Activated CD4-positive, alpha-beta memory T cell treated with anti-CD3 and anti-CD28 coated beads for 36 hours (primary cell): ENCODE results near the gene AK8. TPM values are rescaled to one million over a fixed set of nuclear protein-coding genes. Genes with fewer than 3 reads are reported as not detected.

Experiments used
- CTCF ChIA-PET: fragments of 350-600 bp; sonication (Branson Sonifier 250); formaldehyde crosslinking; loops from one replicate; lab custom pipeline; 2021; ENCODE audit warnings: antibody characterized with exemption, inconsistent platforms; lab: Charles Lee
- POLR2A ChIA-PET: fragments of 350-600 bp; sonication (Branson Sonifier 250); formaldehyde crosslinking; loops from one replicate; lab custom pipeline; 2021; ENCODE audit warnings: antibody characterized with exemption; lab: Charles Lee
- DNase-seq: peaks from one replicate; pipeline ENCODE4 v3.0.0-alpha.2; 2020
- H3K27ac Mint-ChIP-seq: one replicate; pipeline ENCODE4 v1.8.0; 2021; ENCODE audit warnings: mixed read lengths
- H3K27me3 Mint-ChIP-seq: one replicate; pipeline ENCODE4 v1.8.0; 2021; ENCODE audit warnings: mixed read lengths
- H3K36me3 Mint-ChIP-seq: one replicate; pipeline ENCODE4 v1.8.0; 2021; ENCODE audit warnings: mixed read lengths
- H3K4me1 Mint-ChIP-seq: one replicate; pipeline ENCODE4 v1.8.0; 2021; ENCODE audit warnings: low read depth, mixed read lengths
- H3K4me3 Mint-ChIP-seq: one replicate; pipeline ENCODE4 v1.8.0; 2021; ENCODE audit warnings: mild to moderate bottlenecking, mixed read lengths
- H3K9me3 Mint-ChIP-seq: one replicate; pipeline ENCODE4 v1.8.0; 2021; ENCODE audit warnings: mixed read lengths
- intact Hi-C: fragments of 100-400 bp; cut with micrococcal nuclease; formaldehyde crosslinking; loops from one replicate; pipeline ENCODE4 v1.15.1; 2023
- total RNA-seq, 2 experiments: library from RNA; stranded (reverse); gene quantifications; one replicate each; pipeline ENCODE4 v1.2.3, GENCODE V29; 2021

The AK8 gene
- total RNA-seq, 2 experiments from 2014 or later, result 0.10 to 0.39 TPM

GRCh38 chr9:132800038-132800648, 77.9 kb downstream of the AK8 start:
- Mint-ChIP-seq H3K27ac (no peak overlapping the region), H3K27me3 (peaks cover 28% of the 10 kb centered on the region), H3K36me3 (no peaks in the 10 kb centered on the region), H3K9me3 (no peaks in the 10 kb centered on the region), H3K4me1 (peaks cover 5% of the 10 kb centered on the region), H3K4me3 (no peak overlapping the region)
- CTCF ChIA-PET, result interaction anchor here (0.7 to 1.1 kb wide), 5 partner anchors 32 to 277 kb away, joined by 3 to 4 read pairs (median 3); partner anchors contain the start of gene GTF3C4
- intact Hi-C loops, result loop anchor here (1.0 to 5.0 kb wide), 3 partner anchors 102 to 387 kb away; no protein-coding TSS in a partner anchor
- POLR2A ChIA-PET, result no interaction called here
- peak; percentile 74 for DNase-seq

- Mint-ChIP-seq H3K36me3 (no peaks in the 10 kb centered on the region), H3K4me1 (peaks cover 1% of the 10 kb centered on the region), H3K4me3 (no peak overlapping the region), H3K27me3 (peaks cover 23% of the 10 kb centered on the region), H3K9me3 (no peaks in the 10 kb centered on the region), H3K27ac (no peak overlapping the region)
- intact Hi-C loops, result no loop called here
- CTCF ChIA-PET, result interaction anchor here (0.6 to 1.1 kb wide), 3 partner anchors 31 to 1119 kb away, joined by 3 to 4 read pairs (median 3); no protein-coding TSS in a partner anchor
- POLR2A ChIA-PET, result no interaction called here
- DNase-seq, result no peak
Observed at GRCh38 chr9:132798817-132799790, 79.0 kb downstream of the AK8 start.

- intact Hi-C loops, result no loop called here
- Mint-ChIP-seq H3K27me3 (peaks cover 27% of the 10 kb centered on the region), H3K4me1 (no peaks in the 10 kb centered on the region), H3K27ac (no peak overlapping the region), H3K4me3 (no peak overlapping the region), H3K36me3 (no peaks in the 10 kb centered on the region), H3K9me3 (no peaks in the 10 kb centered on the region)
- POLR2A ChIA-PET, result no interaction called here
- CTCF ChIA-PET, result no interaction called here
- DNase-seq, result no peak
Observed at GRCh38 chr9:132797861-132798659, 80.0 kb downstream of the AK8 start.

GRCh38 chr9:132795511-132796303, 82.4 kb downstream of the AK8 start:
- intact Hi-C loops, result no loop called here
- Mint-ChIP-seq H3K36me3 (no peaks in the 10 kb centered on the region), H3K4me1 (no peaks in the 10 kb centered on the region), H3K27me3 (peaks cover 16% of the 10 kb centered on the region), H3K27ac (no peak overlapping the region), H3K9me3 (no peaks in the 10 kb centered on the region), H3K4me3 (no peak overlapping the region)
- CTCF ChIA-PET, result no interaction called here
- DNase-seq, result no peak
- POLR2A ChIA-PET, result no interaction called here

GRCh38 chr9:132794730-132795380, 83.2 kb downstream of the AK8 start:
- Mint-ChIP-seq H3K4me3 (no peak overlapping the region), H3K27me3 (peaks cover 15% of the 10 kb centered on the region), H3K36me3 (no peaks in the 10 kb centered on the region), H3K9me3 (no peaks in the 10 kb centered on the region), H3K27ac (no peak overlapping the region), H3K4me1 (no peaks in the 10 kb centered on the region)
- CTCF ChIA-PET, result no interaction called here
- POLR2A ChIA-PET, result no interaction called here
- peak; percentile 24 for DNase-seq
- intact Hi-C loops, result no loop called here

GRCh38 chr9:132793606-132794580, 84.2 kb downstream of the AK8 start:
- ChIA-PET CTCF (no interaction called here), POLR2A (no interaction called here)
- no peak overlapping the region for H3K4me3 Mint-ChIP-seq
- H3K36me3 Mint-ChIP-seq, result no peaks in the 10 kb centered on the region
- intact Hi-C loops, result no loop called here
- H3K9me3 Mint-ChIP-seq, result no peaks in the 10 kb centered on the region
- H3K27me3 Mint-ChIP-seq, result peaks cover 15% of the 10 kb centered on the region
- no peak for DNase-seq
- no peak overlapping the region for H3K27ac Mint-ChIP-seq
- H3K4me1 Mint-ChIP-seq, result no peaks in the 10 kb centered on the region

GRCh38 chr9:132792547-132792946, 85.5 kb downstream of the AK8 start:
- H3K36me3 Mint-ChIP-seq, result no peaks in the 10 kb centered on the region
- POLR2A ChIA-PET, result no interaction called here

GRCh38 chr9:132791699-132792240, 86.3 kb downstream of the AK8 start:
- peaks cover 4% of the 10 kb centered on the region for H3K4me1 Mint-ChIP-seq
- no peak overlapping the region for H3K4me3 Mint-ChIP-seq
- peaks cover 17% of the 10 kb centered on the region for H3K27me3 Mint-ChIP-seq
- ChIA-PET CTCF (no interaction called here), POLR2A (no interaction called here)
- no peak overlapping the region for H3K27ac Mint-ChIP-seq
- intact Hi-C loops, result no loop called here
- no peak for DNase-seq
- no peaks in the 10 kb centered on the region for H3K36me3 Mint-ChIP-seq
- H3K9me3 Mint-ChIP-seq, result peaks cover 3% of the 10 kb centered on the region

More at GRCh38 chr9:132792547-132792946, 85.5 kb downstream of the AK8 start:
- Mint-ChIP-seq H3K27ac (no peak overlapping the region), H3K27me3 (peaks cover 15% of the 10 kb centered on the region), H3K4me3 (no peak overlapping the region), H3K4me1 (peaks cover 4% of the 10 kb centered on the region), H3K9me3 (peaks cover 3% of the 10 kb centered on the region)
- intact Hi-C loops, result no loop called here
- DNase-seq, result no peak
- CTCF ChIA-PET, result no interaction called here

- Mint-ChIP-seq H3K27ac (no peak overlapping the region), H3K4me1 (peaks cover 4% of the 10 kb centered on the region), H3K36me3 (no peaks in the 10 kb centered on the region), H3K4me3 (no peak overlapping the region), H3K9me3 (peaks cover 3% of the 10 kb centered on the region), H3K27me3 (peaks cover 16% of the 10 kb centered on the region)
- intact Hi-C loops, result no loop called here
- no peak for DNase-seq
- POLR2A ChIA-PET, result no interaction called here
- CTCF ChIA-PET, result no interaction called here
Observed at GRCh38 chr9:132789719-132790118, 88.4 kb downstream of the AK8 start.

- Mint-ChIP-seq H3K4me3 (no peak overlapping the region), H3K36me3 (no peaks in the 10 kb centered on the region), H3K9me3 (peaks cover 3% of the 10 kb centered on the region), H3K27ac (no peak overlapping the region), H3K27me3 (peaks cover 12% of the 10 kb centered on the region), H3K4me1 (peaks cover 4% of the 10 kb centered on the region)
- no peak for DNase-seq
- ChIA-PET CTCF (interaction anchor here (1.2 kb wide), 1 partner anchor 14 kb away, joined by 3 read pairs; no protein-coding TSS in a partner anchor), POLR2A (no interaction called here)
- intact Hi-C loops, result no loop called here
Observed at GRCh38 chr9:132788378-132788777, 89.7 kb downstream of the AK8 start.
